ENCODE measurements around the gene MRPL53.

- TF ChIP-seq CTCF (IDR thresholded peaks at IDR 0.05) (no peak), POLR2A (IDR thresholded peaks at IDR 0.05) (no peak)
Measured at GRCh38 chr2:74513605-74514367, 41.3 kb upstream of the MRPL53 start.

Data from body of pancreas (tissue), 4 donors.